Subcutaneous adipose tissue (tissue), 4 donors: ENCODE results near the gene DMD. TPM values are rescaled to one million over a fixed set of nuclear protein-coding genes. Genes with fewer than 3 reads are reported as not detected.

Experiments used
- CTCF ChIP-seq: fragments of 450-650 bp; IDR thresholded peaks from one replicate; pipeline ENCODE4 v1.5.1; 2016; ENCODE audit warnings: low read depth, mild to moderate bottlenecking, control low read depth, antibody characterized with exemption, moderate library complexity
- total RNA-seq, 4 donors: library from RNA; depleted of rRNA; stranded (reverse); fragments of >200 nt; gene quantifications; one replicate each; pipeline ENCODE4 v1.1.0, GENCODE V29; 2016

The DMD gene
- total RNA-seq, 4 donors from 2014 or later: 35.7 to 87.2 (median 72.1) TPM

- no peak for TF ChIP-seq CTCF
Observed at GRCh38 chrX:32576885-32577284, 634.5 kb downstream of the DMD start.

DNA sequence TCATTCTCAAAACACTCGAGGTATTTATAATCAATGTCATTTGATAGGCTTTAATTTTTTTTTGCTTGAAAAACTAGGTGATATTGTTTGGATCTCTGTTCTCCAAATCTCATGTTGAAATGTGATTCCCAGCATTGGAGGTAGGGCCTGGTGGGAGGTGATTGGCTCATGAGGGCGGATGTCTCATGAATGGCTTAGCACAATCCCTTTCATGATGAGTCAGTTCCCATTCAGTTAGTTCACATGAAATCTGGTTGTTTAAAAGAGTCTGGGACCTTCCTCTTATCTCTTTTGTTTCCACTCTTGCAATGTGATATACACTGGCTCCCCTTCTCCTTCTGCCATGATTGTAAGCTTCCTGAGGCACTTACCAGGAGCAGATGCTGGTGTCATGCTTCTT is 638.7 kb downstream of the DMD start:
- no peak for TF ChIP-seq CTCF

GRCh38 chrX:32571579-32571978 is 639.8 kb downstream of the DMD start:
- no peak for TF ChIP-seq CTCF

- TF ChIP-seq CTCF: no peak
Observed at GRCh38 chrX:32562261-32562660, 649.1 kb downstream of the DMD start.

- no peak for TF ChIP-seq CTCF
Observed at GRCh38 chrX:32545101-32545500, 666.2 kb downstream of the DMD start.

DNA sequence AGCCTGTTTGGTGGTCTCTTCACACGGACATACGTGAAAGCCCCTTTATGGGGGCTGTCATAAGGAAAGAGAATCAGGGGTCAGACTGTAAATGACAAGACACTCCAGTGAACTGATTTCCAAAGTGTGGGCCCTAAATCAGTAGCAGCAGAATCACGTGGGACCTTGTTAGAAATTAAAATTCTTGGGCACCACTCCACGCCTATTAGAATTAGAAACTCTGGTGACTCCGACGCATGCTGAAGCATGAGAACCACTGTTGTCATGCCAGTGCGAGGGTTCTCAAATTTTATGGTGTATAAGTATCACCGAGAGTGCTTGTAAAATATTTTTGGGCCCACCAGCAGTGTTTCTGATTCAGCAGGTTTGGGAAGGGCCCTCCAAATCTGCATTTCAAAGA is 672.8 kb downstream of the DMD start:
- no peak for TF ChIP-seq CTCF

GRCh38 chrX:32533848-32534247 is 677.5 kb downstream of the DMD start:
- TF ChIP-seq CTCF: no peak
